ENCODE results near the gene HARS1. TPM values are rescaled to one million over a fixed set of nuclear protein-coding genes. Genes with fewer than 3 reads are reported as not detected.
"Not testable (repeated sequence)": the region's sequence is repeated elsewhere in the genome, so short reads cannot be mapped to it uniquely, and the experiment has no call there.

HARS1 gene
- total RNA-seq, 2 experiments from 2014 or later = 44.3 to 61.6 TPM

DNA sequence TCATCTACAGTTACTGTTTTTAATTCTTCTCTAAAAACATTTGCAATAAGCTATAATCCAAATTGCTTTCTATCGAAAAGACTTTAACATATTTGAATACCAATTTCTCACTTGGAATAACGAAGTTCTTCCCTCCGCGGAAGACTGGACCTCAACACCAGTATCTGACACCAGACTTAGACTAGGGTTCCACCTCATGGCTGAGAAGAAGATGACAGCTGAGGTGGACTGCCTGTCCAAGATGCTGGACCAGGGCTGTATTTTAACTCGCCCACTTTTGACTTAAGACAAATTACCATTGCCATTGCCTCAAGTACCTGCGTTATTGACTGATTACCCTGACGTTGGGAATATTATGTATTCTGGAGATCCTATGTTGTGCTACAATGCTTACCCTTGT is 43.2 kb upstream of the HARS1 start:
- H3K9me2 ChIP-seq (ENCODE audit: insufficient read depth, low read length) = no peaks in the 10 kb centered on the region
- no peaks in the 10 kb centered on the region for H4K20me1 ChIP-seq (ENCODE audit: insufficient read depth, low read length)
- no peak overlapping the region for H2AFZ ChIP-seq (ENCODE audit: low read length)
- no peak overlapping the region for H3K27ac ChIP-seq (ENCODE audit: low read depth, low read length, poor library complexity, severe bottlenecking)
- H3K4me1 ChIP-seq (ENCODE audit: insufficient read depth, low read length, poor library complexity, severe bottlenecking) = no peaks in the 10 kb centered on the region
- intact Hi-C loops (cut with micrococcal nuclease; ENCODE audit: unreplicated experiment) = no loop called here
- CTCF ChIA-PET (ENCODE audit: unreplicated experiment) = no interaction called here
- H3K4me2 ChIP-seq (ENCODE audit: low read length) = no peak overlapping the region
- TF ChIP-seq EZH2phosphoT487 (IDR thresholded peaks at IDR 0.05; ENCODE audit: borderline replicate concordance, low read depth, low read length) = no peak
- TF ChIP-seq, protein P1, sequence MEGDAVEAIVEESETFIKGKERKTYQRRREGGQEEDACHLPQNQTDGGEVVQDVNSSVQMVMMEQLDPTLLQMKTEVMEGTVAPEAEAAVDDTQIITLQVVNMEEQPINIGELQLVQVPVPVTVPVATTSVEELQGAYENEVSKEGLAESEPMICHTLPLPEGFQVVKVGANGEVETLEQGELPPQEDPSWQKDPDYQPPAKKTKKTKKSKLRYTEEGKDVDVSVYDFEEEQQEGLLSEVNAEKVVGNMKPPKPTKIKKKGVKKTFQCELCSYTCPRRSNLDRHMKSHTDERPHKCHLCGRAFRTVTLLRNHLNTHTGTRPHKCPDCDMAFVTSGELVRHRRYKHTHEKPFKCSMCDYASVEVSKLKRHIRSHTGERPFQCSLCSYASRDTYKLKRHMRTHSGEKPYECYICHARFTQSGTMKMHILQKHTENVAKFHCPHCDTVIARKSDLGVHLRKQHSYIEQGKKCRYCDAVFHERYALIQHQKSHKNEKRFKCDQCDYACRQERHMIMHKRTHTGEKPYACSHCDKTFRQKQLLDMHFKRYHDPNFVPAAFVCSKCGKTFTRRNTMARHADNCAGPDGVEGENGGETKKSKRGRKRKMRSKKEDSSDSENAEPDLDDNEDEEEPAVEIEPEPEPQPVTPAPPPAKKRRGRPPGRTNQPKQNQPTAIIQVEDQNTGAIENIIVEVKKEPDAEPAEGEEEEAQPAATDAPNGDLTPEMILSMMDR (conservative IDR thresholded peaks at IDR 0.05; ENCODE audit: low read length) = peak; percentile 38; the same call in 1 of the 2 replicates
- H3K4me3 ChIP-seq (ENCODE audit: low read depth, low read length, poor library complexity, severe bottlenecking) = no peak overlapping the region
- no peak for DNase-seq (ENCODE audit: low spot score)
- POLR2A ChIA-PET = no interaction called here
- H3K79me2 ChIP-seq (ENCODE audit: insufficient read depth, low read depth, low read length) = no peaks in the 10 kb centered on the region
- H3K36me3 ChIP-seq (ENCODE audit: insufficient read depth, low read length) = no peaks in the 10 kb centered on the region
- no TSS peak for BruUV-seq (replicated peaks)
- H3K9me3 ChIP-seq (ENCODE audit: low read length) = no peaks in the 10 kb centered on the region

DNA sequence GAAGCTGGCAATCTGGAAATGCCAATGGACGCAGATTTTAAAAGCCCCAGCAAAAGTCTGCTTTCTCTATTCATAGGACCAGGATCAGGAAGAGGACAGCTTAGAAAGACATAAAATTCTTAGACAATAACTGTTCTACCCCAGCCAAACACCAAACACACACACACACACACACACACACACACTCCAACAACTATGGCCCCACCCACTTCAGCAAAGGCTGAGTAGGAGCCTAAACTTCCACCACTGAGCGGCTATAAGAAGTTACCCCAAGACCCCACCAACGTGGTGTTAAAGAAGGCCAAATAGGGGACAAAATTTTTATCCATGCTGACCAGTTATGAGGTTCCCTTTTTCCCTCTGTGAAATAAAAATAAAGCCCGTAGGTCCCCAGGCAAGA is 41.9 kb upstream of the HARS1 start:
- intact Hi-C loops (cut with micrococcal nuclease; ENCODE audit: unreplicated experiment) = no loop called here
- Histone ChIP-seq H3K4me2 (ENCODE audit: low read length) (no peak overlapping the region), H3K27ac (ENCODE audit: low read depth, low read length, poor library complexity, severe bottlenecking) (no peak overlapping the region), H3K4me1 (ENCODE audit: insufficient read depth, low read length, poor library complexity, severe bottlenecking) (no peaks in the 10 kb centered on the region), H2AFZ (ENCODE audit: low read length) (no peak overlapping the region), H4K20me1 (ENCODE audit: insufficient read depth, low read length) (no peaks in the 10 kb centered on the region), H3K9me3 (ENCODE audit: low read length) (no peaks in the 10 kb centered on the region), H3K36me3 (ENCODE audit: insufficient read depth, low read length) (no peaks in the 10 kb centered on the region), H3K79me2 (ENCODE audit: insufficient read depth, low read depth, low read length) (no peaks in the 10 kb centered on the region), H3K4me3 (ENCODE audit: low read depth, low read length, poor library complexity, severe bottlenecking) (no peak overlapping the region), H3K9me2 (ENCODE audit: insufficient read depth, low read length) (no peaks in the 10 kb centered on the region)
- no TSS peak for BruUV-seq (replicated peaks)
- CTCF ChIA-PET (ENCODE audit: unreplicated experiment) = no interaction called here
- DNase-seq (ENCODE audit: low spot score) = no peak
- POLR2A ChIA-PET = interaction anchor here (0.6 kb wide), 1 partner anchor 875 kb away, joined by 3 read pairs; no protein-coding TSS in a partner anchor
- TF ChIP-seq, protein P1 (conservative IDR thresholded peaks at IDR 0.05; ENCODE audit: low read length) = no peak
- TF ChIP-seq EZH2phosphoT487 (IDR thresholded peaks at IDR 0.05; ENCODE audit: borderline replicate concordance, low read depth, low read length) = no peak

DNA sequence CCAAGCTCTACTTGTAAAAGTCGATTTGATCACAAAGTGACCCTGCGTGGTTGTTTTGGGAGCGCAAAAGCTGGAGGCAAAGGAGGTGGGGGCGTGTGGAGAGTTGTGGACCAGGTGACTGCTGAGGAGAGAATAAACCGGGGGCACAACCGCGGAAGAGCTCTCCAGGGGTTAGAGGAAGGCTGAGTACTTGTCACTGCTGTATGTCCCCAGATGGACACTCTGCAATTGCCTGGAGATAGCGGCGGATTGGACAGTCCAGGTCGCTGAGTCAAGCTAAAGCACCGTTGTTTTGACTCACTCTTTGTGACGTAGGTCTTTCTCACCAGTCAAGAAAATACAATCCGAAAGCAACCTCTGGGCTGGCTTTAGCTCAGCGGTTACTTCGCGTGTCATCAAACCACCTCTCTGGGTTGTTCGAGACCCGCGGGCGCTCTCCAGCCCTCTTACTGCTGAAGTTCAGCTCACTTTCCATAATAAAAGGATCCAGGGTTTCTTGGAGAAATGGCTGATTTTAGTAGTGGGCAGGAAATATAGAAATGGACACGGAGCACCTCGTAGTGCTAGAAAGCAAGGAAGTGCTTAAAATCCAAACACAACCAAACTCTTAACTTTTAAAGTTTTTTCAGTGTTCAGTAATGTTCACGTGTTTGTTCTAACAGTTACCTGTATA is 34.8 kb upstream of the HARS1 start:
- H3K36me3 ChIP-seq (ENCODE audit: insufficient read depth, low read length) = no peaks in the 10 kb centered on the region
- H3K9me3 ChIP-seq (ENCODE audit: low read length) = no peaks in the 10 kb centered on the region
- BruUV-seq (replicated peaks) = no TSS peak
- no peak for TF ChIP-seq EZH2phosphoT487 (IDR thresholded peaks at IDR 0.05; ENCODE audit: borderline replicate concordance, low read depth, low read length)
- TF ChIP-seq, protein P1 (conservative IDR thresholded peaks at IDR 0.05; ENCODE audit: low read length) = no peak
- no peaks in the 10 kb centered on the region for H4K20me1 ChIP-seq (ENCODE audit: insufficient read depth, low read length)
- no peak overlapping the region for H3K4me2 ChIP-seq (ENCODE audit: low read length)
- H3K4me1 ChIP-seq (ENCODE audit: insufficient read depth, low read length, poor library complexity, severe bottlenecking) = no peaks in the 10 kb centered on the region
- no peak for DNase-seq (ENCODE audit: low spot score)
- no peaks in the 10 kb centered on the region for H3K79me2 ChIP-seq (ENCODE audit: insufficient read depth, low read depth, low read length)
- no peaks in the 10 kb centered on the region for H3K9me2 ChIP-seq (ENCODE audit: insufficient read depth, low read length)
- CTCF ChIA-PET (ENCODE audit: unreplicated experiment) = no interaction called here
- POLR2A ChIA-PET = interaction anchor here (0.6 kb wide), 1 partner anchor 42 kb away, joined by 3 read pairs; no protein-coding TSS in a partner anchor
- H2AFZ ChIP-seq (ENCODE audit: low read length) = no peak overlapping the region
- intact Hi-C loops (cut with micrococcal nuclease; ENCODE audit: unreplicated experiment) = no loop called here
- no peak overlapping the region for H3K4me3 ChIP-seq (ENCODE audit: low read depth, low read length, poor library complexity, severe bottlenecking)
- H3K27ac ChIP-seq (ENCODE audit: low read depth, low read length, poor library complexity, severe bottlenecking) = no peak overlapping the region

DNA sequence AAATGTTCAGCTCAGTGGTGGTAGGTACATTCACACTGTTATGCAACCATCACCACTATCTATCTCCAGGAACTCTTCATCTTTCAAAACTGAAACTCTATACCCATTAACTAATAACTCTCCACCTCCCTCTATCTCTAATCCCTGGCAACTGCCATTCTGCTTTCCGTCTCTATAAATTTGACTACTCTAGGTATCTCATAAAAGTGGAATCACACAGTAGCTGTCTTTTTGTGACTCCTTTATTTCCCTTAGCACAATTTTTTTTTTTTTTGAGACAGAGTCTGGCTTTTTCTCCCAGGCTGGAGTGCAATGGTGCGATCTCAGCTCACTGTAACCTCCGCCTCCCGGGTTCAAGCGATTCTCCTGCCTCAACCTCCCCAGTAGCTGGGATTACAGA is 30.2 kb upstream of the HARS1 start:
- H3K4me3 ChIP-seq (ENCODE audit: low read depth, low read length, poor library complexity, severe bottlenecking); CTCF ChIA-PET (ENCODE audit: unreplicated experiment); intact Hi-C loops (cut with micrococcal nuclease; ENCODE audit: unreplicated experiment); H3K9me3 ChIP-seq (ENCODE audit: low read length); DNase-seq (ENCODE audit: low spot score); BruUV-seq (replicated peaks); H3K4me1 ChIP-seq (ENCODE audit: insufficient read depth, low read length, poor library complexity, severe bottlenecking); H3K4me2 ChIP-seq (ENCODE audit: low read length); H3K27ac ChIP-seq (ENCODE audit: low read depth, low read length, poor library complexity, severe bottlenecking); H3K9me2 ChIP-seq (ENCODE audit: insufficient read depth, low read length); H4K20me1 ChIP-seq (ENCODE audit: insufficient read depth, low read length); POLR2A ChIA-PET; H3K79me2 ChIP-seq (ENCODE audit: insufficient read depth, low read depth, low read length); H3K36me3 ChIP-seq (ENCODE audit: insufficient read depth, low read length); H2AFZ ChIP-seq (ENCODE audit: low read length): not testable (repeated sequence)
